Kidney epithelial cell (primary cell): ENCODE results near the gene ARHGAP27. TPM values are rescaled to one million over a fixed set of nuclear protein-coding genes. Genes with fewer than 3 reads are reported as not detected.

Source experiments
- DNase-seq: peaks from one replicate; pipeline ENCODE4 v3.0.0-alpha.2; 2010; ENCODE audit warnings: low read depth
- H3K27me3 ChIP-seq: 2 replicates; pipeline ENCODE4 v1.6.0; 2011; ENCODE audit warnings: low read length; ENCODE audit not compliant: control insufficient read depth, insufficient read depth
- H3K36me3 ChIP-seq: 2 replicates; pipeline ENCODE4 v1.5.1; 2011; ENCODE audit warnings: low read length; ENCODE audit not compliant: control insufficient read depth, insufficient read depth
- H3K4me3 ChIP-seq: 2 replicates; pipeline ENCODE4 v1.5.1; 2011; ENCODE audit warnings: low read depth, mild to moderate bottlenecking, control low read depth, low read length
- CTCF ChIP-seq: IDR thresholded peaks from 2 replicates; pipeline ENCODE4 v1.5.1; 2011; ENCODE audit warnings: mild to moderate bottlenecking, moderate library complexity, low read length, control low read depth, inconsistent platforms; ENCODE audit not compliant: insufficient read depth, poor library complexity, severe bottlenecking
- total RNA-seq: library from RNA; depleted of rRNA; stranded (reverse); fragments of >200 nt; gene quantifications from 2 replicates; pipeline ENCODE4 v1.2.3, GENCODE V29; 2015

ARHGAP27 gene
- total RNA-seq, 1 donor from 2014 or later = 36.4 TPM

- no peak for DNase-seq
- TF ChIP-seq CTCF = no peak
- peaks cover 3% of the 10 kb centered on the region for H3K27me3 ChIP-seq
- H3K36me3 ChIP-seq = no peaks in the 10 kb centered on the region
- H3K4me3 ChIP-seq = no peak overlapping the region
Observed at GRCh38 chr17:45388604-45389325, 43.9 kb downstream of the ARHGAP27 start.

- peaks cover 3% of the 10 kb centered on the region for H3K27me3 ChIP-seq
- no peaks in the 10 kb centered on the region for H3K36me3 ChIP-seq
- TF ChIP-seq CTCF = no peak
- no peak for DNase-seq
- no peak overlapping the region for H3K4me3 ChIP-seq
Observed at GRCh38 chr17:45387739-45388138, 44.9 kb downstream of the ARHGAP27 start.

GRCh38 chr17:45386178-45386577 is 46.5 kb downstream of the ARHGAP27 start:
- Histone ChIP-seq H3K27me3 (peaks cover 3% of the 10 kb centered on the region), H3K4me3 (no peak overlapping the region), H3K36me3 (no peaks in the 10 kb centered on the region)
- TF ChIP-seq CTCF = no peak
- no peak for DNase-seq

- Histone ChIP-seq H3K4me3 (no peak overlapping the region), H3K27me3 (peaks cover 3% of the 10 kb centered on the region), H3K36me3 (no peaks in the 10 kb centered on the region)
- peak; percentile 98 for TF ChIP-seq CTCF
- DNase-seq = no peak
Observed at GRCh38 chr17:45385331-45385997, 47.2 kb downstream of the ARHGAP27 start.

GRCh38 chr17:45384789-45385262 is 47.8 kb downstream of the ARHGAP27 start:
- Histone ChIP-seq H3K4me3 (no peak overlapping the region), H3K27me3 (peaks cover 3% of the 10 kb centered on the region), H3K36me3 (no peaks in the 10 kb centered on the region)
- TF ChIP-seq CTCF = no peak
- DNase-seq = no peak
